ENCODE data around the gene CFAP45.
A peak's percentile ranks its signal among the peaks of the same experiment; 100 is the strongest.

The CFAP45 gene

GRCh38 chr1:159924791-159925718 is 25.1 kb upstream of the CFAP45 start, which contains the start of gene TAGLN2:
Gene TAGLN2 (minus strand): TSS chr1:159925507. CDS start chr1:159920509, 4,998 bp downstream.
- TF ChIP-seq TAF1 (IDR thresholded peaks at IDR 0.05; ENCODE audit: borderline replicate concordance, insufficient read depth, low read length), result no peak
- TF ChIP-seq FOXP2 (optimal IDR thresholded peaks at IDR 0.05; ENCODE audit: borderline replicate concordance, extremely low read depth, extremely low read length, insufficient read depth), result no peak
- no peak for TF ChIP-seq SIN3A (IDR thresholded peaks at IDR 0.05; ENCODE audit: borderline replicate concordance, insufficient read depth, low read length)
- no peak for TF ChIP-seq POLR2AphosphoS5 (IDR thresholded peaks at IDR 0.05; ENCODE audit: low read depth, low read length)
- no peak for TF ChIP-seq REST (IDR thresholded peaks at IDR 0.05; ENCODE audit: insufficient read depth in 1 of 2, low read depth in 2 of 2, low read length in 2 of 2)

DNA sequence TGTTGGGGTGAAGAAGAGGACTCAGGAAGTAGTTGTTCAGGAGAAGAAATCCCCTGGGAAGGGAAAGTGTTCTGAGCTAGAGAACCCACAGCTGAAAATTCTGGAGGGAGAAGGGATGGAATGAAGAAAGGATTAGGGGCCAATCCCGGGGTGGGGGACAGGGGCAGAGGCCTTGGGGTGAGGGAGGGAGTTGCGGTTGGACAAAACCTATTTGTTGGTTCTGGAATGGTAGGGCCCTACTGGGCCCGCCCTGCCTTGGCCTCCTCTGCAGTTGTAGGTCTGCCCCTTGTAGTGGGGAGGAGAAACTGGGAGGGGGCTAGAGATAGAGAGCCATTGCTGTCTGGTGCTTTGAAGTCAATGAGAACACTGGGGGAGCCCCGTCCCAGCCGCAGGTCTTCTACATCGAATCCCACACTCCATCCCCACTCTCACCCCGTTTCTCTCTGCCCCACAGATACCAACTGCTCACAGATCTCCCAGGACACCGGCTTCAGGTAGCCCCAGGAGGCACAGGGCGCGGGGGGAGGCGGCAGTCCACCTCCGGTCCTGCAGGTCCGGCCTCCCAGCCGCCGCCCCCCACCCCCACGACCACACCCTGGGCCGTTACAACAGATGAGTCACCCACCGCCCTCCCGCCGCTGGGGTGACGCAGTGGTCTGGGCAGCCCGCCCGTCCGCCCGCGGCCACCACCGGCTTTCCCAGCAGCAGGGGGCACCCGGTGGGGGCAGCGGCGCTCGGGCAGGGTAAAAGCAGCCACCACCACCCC is 24.2 kb upstream of the CFAP45 start:
- no peak for TF ChIP-seq FOXP2 (optimal IDR thresholded peaks at IDR 0.05; ENCODE audit: borderline replicate concordance, extremely low read depth, extremely low read length, insufficient read depth)
- TF ChIP-seq SIN3A (IDR thresholded peaks at IDR 0.05; ENCODE audit: borderline replicate concordance, insufficient read depth, low read length), result no peak
- TF ChIP-seq REST (IDR thresholded peaks at IDR 0.05; ENCODE audit: insufficient read depth in 1 of 2, low read depth in 2 of 2, low read length in 2 of 2), result no peak
- no peak for TF ChIP-seq TAF1 (IDR thresholded peaks at IDR 0.05; ENCODE audit: borderline replicate concordance, insufficient read depth, low read length)
- TF ChIP-seq POLR2AphosphoS5 (IDR thresholded peaks at IDR 0.05; ENCODE audit: low read depth, low read length), result no peak

GRCh38 chr1:159923203-159924024 is 23.4 kb upstream of the CFAP45 start:
- TF ChIP-seq FOXP2 (optimal IDR thresholded peaks at IDR 0.05; ENCODE audit: borderline replicate concordance, extremely low read depth, extremely low read length, insufficient read depth) (peak; percentile 61), REST (IDR thresholded peaks at IDR 0.05; ENCODE audit: insufficient read depth in 1 of 2, low read depth in 2 of 2, low read length in 2 of 2) (no peak)

DNA sequence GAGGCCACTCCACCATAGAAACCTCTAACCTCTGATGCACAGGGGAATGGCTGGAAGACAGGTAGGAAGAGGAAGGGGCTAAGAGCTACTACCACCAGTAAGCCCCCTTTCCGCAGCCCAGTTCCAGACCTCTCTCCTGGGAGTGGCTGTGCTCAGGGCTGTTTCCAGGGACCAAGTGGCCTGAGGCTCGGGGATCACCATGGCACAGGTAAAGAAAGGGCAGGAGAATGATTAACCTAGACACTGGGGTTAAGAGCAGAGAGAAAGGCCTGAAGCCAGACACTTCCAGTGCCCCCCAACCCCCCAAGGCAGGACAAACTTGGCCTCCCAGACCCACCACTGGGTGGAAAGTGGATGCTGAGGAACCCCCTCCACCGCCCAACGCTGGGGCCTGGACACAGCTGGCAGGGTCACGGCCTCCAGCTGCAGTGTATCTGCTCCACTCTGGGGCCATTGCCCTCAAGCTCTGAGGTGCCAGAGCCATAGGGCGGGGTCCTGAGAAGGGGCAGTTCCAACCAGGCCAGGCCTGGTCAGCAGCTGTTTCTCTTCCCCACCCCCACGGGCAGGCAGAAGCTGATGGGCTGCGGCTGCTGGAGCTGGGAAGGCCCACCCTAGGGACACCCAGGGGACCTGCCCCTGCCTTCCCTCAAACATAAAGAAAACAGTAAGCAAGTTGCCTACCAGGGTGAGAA is 22.7 kb upstream of the CFAP45 start:
- TF ChIP-seq REST (IDR thresholded peaks at IDR 0.05; ENCODE audit: insufficient read depth in 1 of 2, low read depth in 2 of 2, low read length in 2 of 2), result no peak
- no peak for TF ChIP-seq FOXP2 (optimal IDR thresholded peaks at IDR 0.05; ENCODE audit: borderline replicate concordance, extremely low read depth, extremely low read length, insufficient read depth)
- no peak for TF ChIP-seq POLR2AphosphoS5 (IDR thresholded peaks at IDR 0.05; ENCODE audit: low read depth, low read length)
- TF ChIP-seq SIN3A (IDR thresholded peaks at IDR 0.05; ENCODE audit: borderline replicate concordance, insufficient read depth, low read length), result no peak
- TF ChIP-seq TAF1 (IDR thresholded peaks at IDR 0.05; ENCODE audit: borderline replicate concordance, insufficient read depth, low read length), result no peak
